Measurements from ENCODE around the gene FAM227A. TPM values are rescaled to one million over a fixed set of nuclear protein-coding genes. Genes with fewer than 3 reads are reported as not detected.

The FAM227A gene
- total and polyA plus RNA-seq, 9 donors = 0.72 to 7.4 (median 2.2) TPM

GRCh38 chr22:38608992-38609750 lies 47.0 kb downstream of the FAM227A start:
- TF ChIP-seq POLR2A (IDR thresholded peaks at IDR 0.05) = no peak
- TF ChIP-seq, protein P1, sequence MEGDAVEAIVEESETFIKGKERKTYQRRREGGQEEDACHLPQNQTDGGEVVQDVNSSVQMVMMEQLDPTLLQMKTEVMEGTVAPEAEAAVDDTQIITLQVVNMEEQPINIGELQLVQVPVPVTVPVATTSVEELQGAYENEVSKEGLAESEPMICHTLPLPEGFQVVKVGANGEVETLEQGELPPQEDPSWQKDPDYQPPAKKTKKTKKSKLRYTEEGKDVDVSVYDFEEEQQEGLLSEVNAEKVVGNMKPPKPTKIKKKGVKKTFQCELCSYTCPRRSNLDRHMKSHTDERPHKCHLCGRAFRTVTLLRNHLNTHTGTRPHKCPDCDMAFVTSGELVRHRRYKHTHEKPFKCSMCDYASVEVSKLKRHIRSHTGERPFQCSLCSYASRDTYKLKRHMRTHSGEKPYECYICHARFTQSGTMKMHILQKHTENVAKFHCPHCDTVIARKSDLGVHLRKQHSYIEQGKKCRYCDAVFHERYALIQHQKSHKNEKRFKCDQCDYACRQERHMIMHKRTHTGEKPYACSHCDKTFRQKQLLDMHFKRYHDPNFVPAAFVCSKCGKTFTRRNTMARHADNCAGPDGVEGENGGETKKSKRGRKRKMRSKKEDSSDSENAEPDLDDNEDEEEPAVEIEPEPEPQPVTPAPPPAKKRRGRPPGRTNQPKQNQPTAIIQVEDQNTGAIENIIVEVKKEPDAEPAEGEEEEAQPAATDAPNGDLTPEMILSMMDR (IDR thresholded peaks at IDR 0.05) = no peak
- WGBS, 3 donors = 84 to 90% (median 87%) methylated on average over 13 of the region's 13 CpGs
- no peak for DNase-seq

GRCh38 chr22:38607680-38608079 lies 48.5 kb downstream of the FAM227A start:
- Histone ChIP-seq H3K36me3 (no peaks in the 10 kb centered on the region), H3K27me3 (no peaks in the 10 kb centered on the region), H3K4me1 (ENCODE audit: insufficient read depth) (no peaks in the 10 kb centered on the region), H3K27ac (no peak overlapping the region), H3K9me3 (no peaks in the 10 kb centered on the region), H3K4me3 (no peak overlapping the region)
- intact Hi-C loops (cut with DNase I) = no loop called here
- TF ChIP-seq EP300 (IDR thresholded peaks at IDR 0.05) = no peak
- TF ChIP-seq, protein P1 (IDR thresholded peaks at IDR 0.05) = no peak
- no peak for TF ChIP-seq POLR2A (IDR thresholded peaks at IDR 0.05)
- no peak for DNase-seq
- 94 to 95% (median 95%) methylated on average over 3 of the region's 3 CpGs for WGBS, 3 donors

More at GRCh38 chr22:38608992-38609750, 47.0 kb downstream of the FAM227A start:
- no peaks in the 10 kb centered on the region for H3K27me3 ChIP-seq
- no peaks in the 10 kb centered on the region for H3K36me3 ChIP-seq
- H3K9me3 ChIP-seq = no peaks in the 10 kb centered on the region
- H3K4me3 ChIP-seq = no peak overlapping the region
- no peaks in the 10 kb centered on the region for H3K4me1 ChIP-seq (ENCODE audit: insufficient read depth)
- no peak overlapping the region for H3K27ac ChIP-seq
- intact Hi-C loops (cut with DNase I) = no loop called here

DNA sequence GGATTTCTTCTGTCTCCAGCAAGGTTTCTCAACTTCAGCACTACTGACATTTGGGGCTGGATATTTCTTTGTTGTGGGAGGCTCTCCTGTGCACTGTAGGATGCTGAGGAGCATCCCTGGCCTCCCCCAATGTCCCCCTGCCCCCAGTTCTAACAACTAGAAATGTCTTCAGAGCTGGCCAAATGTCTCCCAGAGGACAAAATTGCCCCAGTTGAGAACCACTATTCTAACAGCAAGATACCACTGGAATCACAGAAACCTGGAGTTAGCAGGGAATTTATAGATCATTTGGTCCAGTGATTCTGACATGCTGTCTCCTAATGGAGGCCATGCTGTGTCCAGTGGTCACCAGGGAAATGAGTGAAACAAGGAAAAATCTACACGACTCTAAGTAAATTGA lies 54.0 kb downstream of the FAM227A start:
- no peak overlapping the region for H3K4me3 ChIP-seq
- H3K27ac ChIP-seq = no peak overlapping the region
- no peak for DNase-seq
- TF ChIP-seq EP300 (IDR thresholded peaks at IDR 0.05) (no peak), POLR2A (IDR thresholded peaks at IDR 0.05) (no peak)
- TF ChIP-seq, protein P1 (IDR thresholded peaks at IDR 0.05) = no peak
- no peaks in the 10 kb centered on the region for H3K9me3 ChIP-seq
- intact Hi-C loops (cut with DNase I) = no loop called here
- no peaks in the 10 kb centered on the region for H3K27me3 ChIP-seq
- WGBS, 3 donors = 84 to 90% (median 87%) methylated on average over 1 of the region's 1 CpG
- H3K4me1 ChIP-seq (ENCODE audit: insufficient read depth) = no peaks in the 10 kb centered on the region
- no peaks in the 10 kb centered on the region for H3K36me3 ChIP-seq

GRCh38 chr22:38601221-38601764 lies 54.9 kb downstream of the FAM227A start:
- no peaks in the 10 kb centered on the region for H3K9me3 ChIP-seq
- TF ChIP-seq EP300 (IDR thresholded peaks at IDR 0.05) = no peak
- TF ChIP-seq, protein P1 (IDR thresholded peaks at IDR 0.05) = no peak
- TF ChIP-seq POLR2A (IDR thresholded peaks at IDR 0.05) = no peak
- no peak overlapping the region for H3K4me3 ChIP-seq
- no peak overlapping the region for H3K27ac ChIP-seq
- no peaks in the 10 kb centered on the region for H3K4me1 ChIP-seq (ENCODE audit: insufficient read depth)
- DNase-seq = no peak
- intact Hi-C loops (cut with DNase I) = no loop called here
- no peaks in the 10 kb centered on the region for H3K36me3 ChIP-seq
- 50 to 94% (median 89%) methylated on average over 2 of the region's 2 CpGs for WGBS, 3 donors
- no peaks in the 10 kb centered on the region for H3K27me3 ChIP-seq

All from ovary (tissue), 9 donors.